Measurements from ENCODE around the gene RUSC1. TPM values are rescaled to one million over a fixed set of nuclear protein-coding genes. Genes with fewer than 3 reads are reported as not detected.

The RUSC1 gene
- total and polyA plus RNA-seq, 8 donors = 32.7 to 43.3 (median 36.7) TPM

- ATAC-seq = no peak
- peak overlapping the region in 1 of 2 donors; percentile 15 for H3K27ac ChIP-seq
- no peak for TF ChIP-seq CTCF (IDR thresholded peaks at IDR 0.05)
- peaks cover 3 to 88% of the 10 kb centered on the region in 2 donors for H3K36me3 ChIP-seq
- H3K4me3 ChIP-seq = no peak overlapping the region
- H3K4me1 ChIP-seq = no peaks in the 10 kb centered on the region
- H3K9me3 ChIP-seq = no peaks in the 10 kb centered on the region
- no peak for DNase-seq
- intact Hi-C loops (cut with DNase I) = no loop called here
- no peaks in the 10 kb centered on the region for H3K27me3 ChIP-seq
These were observed 58.5 kb downstream of the RUSC1 start for GRCh38 chr1:155379180-155379579.

- Histone ChIP-seq H3K4me1 (no peaks in the 10 kb centered on the region), H3K36me3 (peaks cover 3 to 83% of the 10 kb centered on the region in 2 donors), H3K9me3 (no peaks in the 10 kb centered on the region), H3K27me3 (no peaks in the 10 kb centered on the region), H3K4me3 (no peak overlapping the region), H3K27ac (peak overlapping the region in 1 of 2 donors; percentile 15)
- peak in 2 of 4 donors; percentile 19 to 53 for DNase-seq
- intact Hi-C loops (cut with DNase I) = no loop called here
- ATAC-seq = peak; percentile 83
- no peak for TF ChIP-seq CTCF (IDR thresholded peaks at IDR 0.05)
These were observed 59.0 kb downstream of the RUSC1 start for GRCh38 chr1:155379631-155380090.

Small RNAs within 50 kb of the gene (microRNA-seq; reads per million reads assigned to microRNA genes)
- gene MIR555 = 0 reads per million in 2 donors

Other genes with a start within 250 kb of the RUSC1 start
- 1 to 10 TPM; 1.1 to 2.0 TPM for gene EFNA3, start 242.1 kb upstream of the RUSC1 start, total RNA-seq
- 1 to 10 TPM; 2.6 to 4.8 (median 3.9) TPM for gene EFNA3, start 242.1 kb upstream of the RUSC1 start, polyA plus RNA-seq (ENCODE audit: insufficient read length in 6 of 6)
- gene EFNA1, start 193.0 kb upstream of the RUSC1 start, total RNA-seq = 100 to 1,000 TPM in 1 of 2 donors, 10 to 100 TPM in 1; 63.7 to 148 TPM
- 100 to 1,000 TPM in 3 of 6 donors, 10 to 100 TPM in 3; 83.5 to 105 (median 98.4) TPM for gene EFNA1, start 193.0 kb upstream of the RUSC1 start, polyA plus RNA-seq (ENCODE audit: insufficient read length in 6 of 6)
- gene SLC50A1, start 185.0 kb upstream of the RUSC1 start, total RNA-seq = 10 to 100 TPM; 46.6 to 64.6 TPM
- 10 to 100 TPM; 31.9 to 41.6 (median 34.5) TPM for gene SLC50A1, start 185.0 kb upstream of the RUSC1 start, polyA plus RNA-seq (ENCODE audit: insufficient read length in 6 of 6)
- 10 to 100 TPM; 63.1 to 91.0 TPM for gene DPM3, start 180.4 kb upstream of the RUSC1 start, total RNA-seq
- 10 to 100 TPM; 19.6 to 30.7 (median 27.3) TPM for gene DPM3, start 180.4 kb upstream of the RUSC1 start, polyA plus RNA-seq (ENCODE audit: insufficient read length in 6 of 6)
- gene KRTCAP2, start 147.6 kb upstream of the RUSC1 start, total RNA-seq = 100 to 1,000 TPM; 176 to 184 TPM
- 100 to 1,000 TPM in 4 of 6 donors, 10 to 100 TPM in 2; 93.9 to 116 (median 110) TPM for gene KRTCAP2, start 147.6 kb upstream of the RUSC1 start, polyA plus RNA-seq (ENCODE audit: insufficient read length in 6 of 6)
- gene TRIM46, start 147.0 kb upstream of the RUSC1 start, total RNA-seq = under 1 TPM; 0.45 to 0.73 TPM
- 1 to 10 TPM; 3.6 to 6.2 (median 4.6) TPM for gene TRIM46, start 147.0 kb upstream of the RUSC1 start, polyA plus RNA-seq (ENCODE audit: insufficient read length in 6 of 6)
- 10 to 100 TPM; 30.6 to 41.8 TPM for gene THBS3, start 113.0 kb upstream of the RUSC1 start, total RNA-seq
- gene THBS3, start 113.0 kb upstream of the RUSC1 start, polyA plus RNA-seq (ENCODE audit: insufficient read length in 6 of 6) = 10 to 100 TPM; 33.1 to 51.0 (median 44.6) TPM
- 10 to 100 TPM; 30.2 to 45.5 TPM for gene MTX1, start 112.2 kb upstream of the RUSC1 start, total RNA-seq
- 10 to 100 TPM; 28.6 to 36.5 (median 31.1) TPM for gene MTX1, start 112.2 kb upstream of the RUSC1 start, polyA plus RNA-seq (ENCODE audit: insufficient read length in 6 of 6)
- gene ENTREP3, start 65.4 kb upstream of the RUSC1 start, total RNA-seq = 10 to 100 TPM; 23.2 to 33.5 TPM
- gene ENTREP3, start 65.4 kb upstream of the RUSC1 start, polyA plus RNA-seq (ENCODE audit: insufficient read length in 6 of 6) = 10 to 100 TPM; 17.1 to 24.4 (median 20.1) TPM
- 10 to 100 TPM; 63.1 to 85.3 TPM for gene SCAMP3, start 58.5 kb upstream of the RUSC1 start, total RNA-seq
- gene SCAMP3, start 58.5 kb upstream of the RUSC1 start, polyA plus RNA-seq (ENCODE audit: insufficient read length in 6 of 6) = 10 to 100 TPM; 45.8 to 62.2 (median 53.1) TPM
- gene CLK2, start 47.4 kb upstream of the RUSC1 start, total RNA-seq = 10 to 100 TPM; 45.4 to 55.2 TPM
- gene CLK2, start 47.4 kb upstream of the RUSC1 start, polyA plus RNA-seq (ENCODE audit: insufficient read length in 6 of 6) = 10 to 100 TPM; 70.0 to 94.8 (median 78.8) TPM
- gene HCN3, start 43.4 kb upstream of the RUSC1 start, total RNA-seq = 1 to 10 TPM; 2.4 to 3.8 TPM
- 10 to 100 TPM in 2 of 6 donors, 1 to 10 TPM in 4; 8.1 to 11.7 (median 8.6) TPM for gene HCN3, start 43.4 kb upstream of the RUSC1 start, polyA plus RNA-seq (ENCODE audit: insufficient read length in 6 of 6)
- not detected for gene PKLR, start 19.5 kb upstream of the RUSC1 start, total RNA-seq
- under 1 TPM in 4 of 6 donors, not detected in 2; 0.07 to 0.21 (median 0.14) TPM for gene PKLR, start 19.5 kb upstream of the RUSC1 start, polyA plus RNA-seq (ENCODE audit: insufficient read length in 6 of 6)
- 100 to 1,000 TPM; 206 to 411 TPM for gene FDPS, start 12.0 kb upstream of the RUSC1 start, total RNA-seq
- gene FDPS, start 12.0 kb upstream of the RUSC1 start, polyA plus RNA-seq (ENCODE audit: insufficient read length in 6 of 6) = 100 to 1,000 TPM; 166 to 213 (median 184) TPM
- gene ASH1L, start 241.9 kb downstream of the RUSC1 start, total RNA-seq = 10 to 100 TPM; 42.3 to 51.2 TPM
- 10 to 100 TPM; 45.2 to 55.4 (median 49.9) TPM for gene ASH1L, start 241.9 kb downstream of the RUSC1 start, polyA plus RNA-seq (ENCODE audit: insufficient read length in 6 of 6)

Measured in left lung (tissue), 10 donors.